SK-N-SH (cell line): ENCODE results near the gene TSKS.

ENCODE experiments used
- CTCF ChIP-seq: fragments of 200-600 bp; sonication (generic); IDR thresholded peaks from 2 replicates; pipeline ENCODE4 v1.6.1; 2017; ENCODE audit warnings: antibody characterized with exemption, mild to moderate bottlenecking, moderate library complexity
- EP300 ChIP-seq, 2 experiments: IDR thresholded peaks; 2 replicates each; pipeline versions ENCODE4 v1.4.0 to v1.6.1; 2012; ENCODE audit warnings: borderline replicate concordance in 1 of 2, low read depth in 1 of 2, low read length in 1 of 2
- MAX ChIP-seq: IDR thresholded peaks from 2 replicates; pipeline ENCODE4 v1.4.0; 2012; ENCODE audit warnings: low read depth
- POLR2AphosphoS5 ChIP-seq: IDR thresholded peaks from 2 replicates; pipeline ENCODE4 v1.6.1; 2012; ENCODE audit warnings: low read depth, low read length
- TF ChIP-seq, protein P1 (sequence below): IDR thresholded peaks from 2 replicates; pipeline ENCODE4 v1.4.0; 2012; ENCODE audit warnings: low read depth, borderline replicate concordance

GRCh38 chr19:49793561-49793840, 30.4 kb upstream of the TSKS start:
- TF ChIP-seq CTCF (no peak), EP300 (IDR thresholded peaks at IDR 0.05; ENCODE audit: borderline replicate concordance in 1 of 2, low read depth in 1 of 2, low read length in 1 of 2) (no peak), POLR2AphosphoS5 (no peak), MAX (no peak)
- TF ChIP-seq, protein P1, sequence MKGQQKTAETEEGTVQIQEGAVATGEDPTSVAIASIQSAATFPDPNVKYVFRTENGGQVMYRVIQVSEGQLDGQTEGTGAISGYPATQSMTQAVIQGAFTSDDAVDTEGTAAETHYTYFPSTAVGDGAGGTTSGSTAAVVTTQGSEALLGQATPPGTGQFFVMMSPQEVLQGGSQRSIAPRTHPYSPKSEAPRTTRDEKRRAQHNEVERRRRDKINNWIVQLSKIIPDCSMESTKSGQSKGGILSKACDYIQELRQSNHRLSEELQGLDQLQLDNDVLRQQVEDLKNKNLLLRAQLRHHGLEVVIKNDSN = no peak
